Fibroblast of gingiva (primary cell): ENCODE measurements around the gene KCNAB2.

Experiments
- DNase-seq: peaks from one replicate; pipeline ENCODE4 v3.0.0-alpha.2; 2011; ENCODE audit warnings: low read depth

Gene KCNAB2

GRCh38 chr1:6045561-6045960, at the start of gene KCNAB2:
KCNAB2 (plus strand) TSS chr1:6045888; CDS start chr1:6051537, 5,649 bp downstream.
- no peak for DNase-seq

- DNase-seq: no peak
These were observed 48.9 kb upstream of the KCNAB2 start for GRCh38 chr1:5996641-5997270.

- no peak for DNase-seq
These were observed 48.4 kb upstream of the KCNAB2 start for GRCh38 chr1:5997316-5997715.

- DNase-seq: no peak
These were observed 47.4 kb upstream of the KCNAB2 start for GRCh38 chr1:5998051-5998905.

- DNase-seq: no peak
These were observed 46.8 kb upstream of the KCNAB2 start for GRCh38 chr1:5998906-5999301.

- no peak for DNase-seq
These were observed 45.8 kb upstream of the KCNAB2 start for GRCh38 chr1:5999711-6000443.

GRCh38 chr1:6000444-6001288, 45.0 kb upstream of the KCNAB2 start:
- DNase-seq: no peak

GRCh38 chr1:6001992-6002576, 43.6 kb upstream of the KCNAB2 start:
- no peak for DNase-seq

- no peak for DNase-seq
These were observed 42.8 kb upstream of the KCNAB2 start for GRCh38 chr1:6002714-6003501.

- no peak for DNase-seq
These were observed 41.9 kb upstream of the KCNAB2 start for GRCh38 chr1:6003568-6004411.

- no peak for DNase-seq
These were observed 41.1 kb upstream of the KCNAB2 start for GRCh38 chr1:6004412-6005123.

- DNase-seq: no peak
These were observed 40.3 kb upstream of the KCNAB2 start for GRCh38 chr1:6005276-6005917.

GRCh38 chr1:6006882-6007281, 38.8 kb upstream of the KCNAB2 start:
- DNase-seq: no peak

- DNase-seq: no peak
These were observed 38.2 kb upstream of the KCNAB2 start for GRCh38 chr1:6007318-6008083.

GRCh38 chr1:6008084-6008415, 37.6 kb upstream of the KCNAB2 start:
- no peak for DNase-seq

- no peak for DNase-seq
These were observed 37.0 kb upstream of the KCNAB2 start for GRCh38 chr1:6008696-6009095.

GRCh38 chr1:6009120-6010040, 36.3 kb upstream of the KCNAB2 start:
- no peak for DNase-seq
